ENCODE data around the gene XPO4.

Gene XPO4

GRCh38 chr13:20860844-20861243 is 41.7 kb downstream of the XPO4 start:
- no peak overlapping the region for H3K4me3 ChIP-seq (ENCODE audit: low read depth in 1 of 2, low read length in 1 of 2)
- TF ChIP-seq CTCF (IDR thresholded peaks at IDR 0.05) = no peak
- no peaks in the 10 kb centered on the region for H3K27me3 ChIP-seq
- H3K4me1 ChIP-seq (ENCODE audit: control insufficient read depth in 1 of 2, insufficient read depth in 1 of 2, low read depth in 1 of 2, low read length in 1 of 2) = peaks cover 0 to 6% of the 10 kb centered on the region in 2 experiments
- H3K36me3 ChIP-seq = no peaks in the 10 kb centered on the region
- H3K9me3 ChIP-seq = no peaks in the 10 kb centered on the region
- H3K27ac ChIP-seq = no peak overlapping the region

GRCh38 chr13:20856650-20857049 is 45.9 kb downstream of the XPO4 start:
- Histone ChIP-seq H3K36me3 (no peaks in the 10 kb centered on the region), H3K9me3 (no peaks in the 10 kb centered on the region), H3K4me1 (ENCODE audit: control insufficient read depth in 1 of 2, insufficient read depth in 1 of 2, low read depth in 1 of 2, low read length in 1 of 2) (peaks cover 0 to 2% of the 10 kb centered on the region in 2 experiments), H3K27ac (no peak overlapping the region), H3K27me3 (no peaks in the 10 kb centered on the region), H3K4me3 (ENCODE audit: low read depth in 1 of 2, low read length in 1 of 2) (no peak overlapping the region)
- no peak for TF ChIP-seq CTCF (IDR thresholded peaks at IDR 0.05)

- Histone ChIP-seq H3K36me3 (no peaks in the 10 kb centered on the region), H3K27ac (no peak overlapping the region), H3K27me3 (no peaks in the 10 kb centered on the region), H3K4me3 (ENCODE audit: low read depth in 1 of 2, low read length in 1 of 2) (no peak overlapping the region), H3K4me1 (ENCODE audit: control insufficient read depth in 1 of 2, insufficient read depth in 1 of 2, low read depth in 1 of 2, low read length in 1 of 2) (no peaks in the 10 kb centered on the region), H3K9me3 (no peaks in the 10 kb centered on the region)
- TF ChIP-seq CTCF (IDR thresholded peaks at IDR 0.05) = no peak
Measured at GRCh38 chr13:20851844-20852402, 50.6 kb downstream of the XPO4 start.

GRCh38 chr13:20848944-20849343 is 53.6 kb downstream of the XPO4 start:
- H3K27me3 ChIP-seq = no peaks in the 10 kb centered on the region
- no peak overlapping the region for H3K27ac ChIP-seq
- H3K4me3 ChIP-seq (ENCODE audit: low read depth in 1 of 2, low read length in 1 of 2) = no peak overlapping the region
- no peak for TF ChIP-seq CTCF (IDR thresholded peaks at IDR 0.05)
- no peaks in the 10 kb centered on the region for H3K9me3 ChIP-seq
- no peaks in the 10 kb centered on the region for H3K4me1 ChIP-seq (ENCODE audit: control insufficient read depth in 1 of 2, insufficient read depth in 1 of 2, low read depth in 1 of 2, low read length in 1 of 2)
- no peaks in the 10 kb centered on the region for H3K36me3 ChIP-seq

GRCh38 chr13:20848203-20848602 is 54.3 kb downstream of the XPO4 start:
- Histone ChIP-seq H3K4me3 (ENCODE audit: low read depth in 1 of 2, low read length in 1 of 2) (no peak overlapping the region), H3K27ac (no peak overlapping the region), H3K4me1 (ENCODE audit: control insufficient read depth in 1 of 2, insufficient read depth in 1 of 2, low read depth in 1 of 2, low read length in 1 of 2) (no peaks in the 10 kb centered on the region), H3K36me3 (no peaks in the 10 kb centered on the region), H3K9me3 (no peaks in the 10 kb centered on the region), H3K27me3 (no peaks in the 10 kb centered on the region)
- no peak for TF ChIP-seq CTCF (IDR thresholded peaks at IDR 0.05)

DNA sequence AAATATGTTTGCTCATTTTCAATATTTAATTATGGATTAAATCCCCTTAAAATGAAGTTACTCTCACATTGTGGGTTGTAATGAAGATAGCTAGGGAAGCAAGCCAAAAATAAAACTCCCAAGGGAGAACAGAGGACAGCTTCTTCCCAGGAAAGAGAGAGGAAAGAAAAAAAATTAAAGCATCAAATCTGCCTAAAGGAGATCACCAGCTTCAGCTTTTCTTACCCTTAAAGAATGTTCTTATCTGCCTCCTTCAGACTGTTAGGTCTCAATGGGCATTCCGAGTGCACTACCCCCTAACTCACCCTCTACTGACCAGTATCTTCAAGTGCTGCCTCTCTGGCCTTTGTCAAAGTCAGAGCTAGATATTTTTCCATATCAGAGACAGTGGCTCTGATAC is 55.2 kb downstream of the XPO4 start:
- H3K27me3 ChIP-seq = no peaks in the 10 kb centered on the region
- no peak for TF ChIP-seq CTCF (IDR thresholded peaks at IDR 0.05)
- no peak overlapping the region for H3K4me3 ChIP-seq (ENCODE audit: low read depth in 1 of 2, low read length in 1 of 2)
- no peak overlapping the region for H3K27ac ChIP-seq
- H3K4me1 ChIP-seq (ENCODE audit: control insufficient read depth in 1 of 2, insufficient read depth in 1 of 2, low read depth in 1 of 2, low read length in 1 of 2) = no peaks in the 10 kb centered on the region
- peaks cover 2% of the 10 kb centered on the region for H3K36me3 ChIP-seq
- H3K9me3 ChIP-seq = no peaks in the 10 kb centered on the region

Measured in neutrophil (primary cell).